ENCODE data around the gene TNMD.
A peak's percentile ranks its signal among the peaks of the same experiment; 100 is the strongest.

TNMD gene

DNA sequence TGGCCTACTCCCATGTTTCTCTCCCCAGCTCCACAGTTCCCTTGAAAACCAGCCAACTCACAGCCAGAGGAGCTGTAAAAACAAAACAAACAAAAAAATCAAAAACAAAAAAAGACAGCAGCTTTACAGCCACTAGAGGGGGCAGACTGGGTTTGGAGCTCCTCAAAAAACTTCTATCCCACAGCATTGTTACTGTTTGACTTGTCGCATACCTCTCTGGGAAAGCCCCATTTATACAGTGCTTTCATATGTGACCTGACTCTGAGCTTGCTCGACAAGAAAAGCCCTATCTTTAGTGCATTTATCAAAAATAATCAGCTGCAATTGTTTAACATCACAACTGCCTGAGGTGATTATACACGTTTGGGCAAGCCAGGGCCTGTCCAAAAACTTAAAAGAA lies 30.3 kb downstream of the TNMD start:
- H3K27ac ChIP-seq (replicated peaks) = no peak overlapping the region
- peak in 1 of 2 experiments; percentile 1 for DNase-seq (ENCODE audit: low read depth in 1 of 2, low spot score in 1 of 2)
- TF ChIP-seq, protein P1, sequence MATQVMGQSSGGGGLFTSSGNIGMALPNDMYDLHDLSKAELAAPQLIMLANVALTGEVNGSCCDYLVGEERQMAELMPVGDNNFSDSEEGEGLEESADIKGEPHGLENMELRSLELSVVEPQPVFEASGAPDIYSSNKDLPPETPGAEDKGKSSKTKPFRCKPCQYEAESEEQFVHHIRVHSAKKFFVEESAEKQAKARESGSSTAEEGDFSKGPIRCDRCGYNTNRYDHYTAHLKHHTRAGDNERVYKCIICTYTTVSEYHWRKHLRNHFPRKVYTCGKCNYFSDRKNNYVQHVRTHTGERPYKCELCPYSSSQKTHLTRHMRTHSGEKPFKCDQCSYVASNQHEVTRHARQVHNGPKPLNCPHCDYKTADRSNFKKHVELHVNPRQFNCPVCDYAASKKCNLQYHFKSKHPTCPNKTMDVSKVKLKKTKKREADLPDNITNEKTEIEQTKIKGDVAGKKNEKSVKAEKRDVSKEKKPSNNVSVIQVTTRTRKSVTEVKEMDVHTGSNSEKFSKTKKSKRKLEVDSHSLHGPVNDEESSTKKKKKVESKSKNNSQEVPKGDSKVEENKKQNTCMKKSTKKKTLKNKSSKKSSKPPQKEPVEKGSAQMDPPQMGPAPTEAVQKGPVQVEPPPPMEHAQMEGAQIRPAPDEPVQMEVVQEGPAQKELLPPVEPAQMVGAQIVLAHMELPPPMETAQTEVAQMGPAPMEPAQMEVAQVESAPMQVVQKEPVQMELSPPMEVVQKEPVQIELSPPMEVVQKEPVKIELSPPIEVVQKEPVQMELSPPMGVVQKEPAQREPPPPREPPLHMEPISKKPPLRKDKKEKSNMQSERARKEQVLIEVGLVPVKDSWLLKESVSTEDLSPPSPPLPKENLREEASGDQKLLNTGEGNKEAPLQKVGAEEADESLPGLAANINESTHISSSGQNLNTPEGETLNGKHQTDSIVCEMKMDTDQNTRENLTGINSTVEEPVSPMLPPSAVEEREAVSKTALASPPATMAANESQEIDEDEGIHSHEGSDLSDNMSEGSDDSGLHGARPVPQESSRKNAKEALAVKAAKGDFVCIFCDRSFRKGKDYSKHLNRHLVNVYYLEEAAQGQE (IDR thresholded peaks at IDR 0.05; ENCODE audit: insufficient replicate concordance, low read depth) = no peak
- TF ChIP-seq POLR2AphosphoS5 (IDR thresholded peaks at IDR 0.05; ENCODE audit: low read depth) (no peak), SPI1 (IDR thresholded peaks at IDR 0.05; ENCODE audit: borderline replicate concordance, low read depth) (no peak), CTCF (IDR thresholded peaks at IDR 0.05; ENCODE audit: insufficient read depth, low read length) (no peak), GABPA (IDR thresholded peaks at IDR 0.05; ENCODE audit: low read depth) (no peak)
- H3K27me3 ChIP-seq (ENCODE audit: insufficient read depth, poor library complexity, severe bottlenecking) = peaks cover 6% of the 10 kb centered on the region
- H3K4me3 ChIP-seq (replicated peaks; ENCODE audit: insufficient read depth, low read length) = no peak overlapping the region

- no peak overlapping the region for H3K4me3 ChIP-seq (replicated peaks; ENCODE audit: insufficient read depth, low read length)
- H3K27me3 ChIP-seq (ENCODE audit: insufficient read depth, poor library complexity, severe bottlenecking) = peaks cover under 1% of the 10 kb centered on the region
- H3K27ac ChIP-seq (replicated peaks) = no peak overlapping the region
- DNase-seq (ENCODE audit: low read depth in 1 of 2, low spot score in 1 of 2) = no peak
- TF ChIP-seq GABPA (IDR thresholded peaks at IDR 0.05; ENCODE audit: low read depth) = no peak
- no peak for TF ChIP-seq CTCF (IDR thresholded peaks at IDR 0.05; ENCODE audit: insufficient read depth, low read length)
- TF ChIP-seq POLR2AphosphoS5 (IDR thresholded peaks at IDR 0.05; ENCODE audit: low read depth) = no peak
- TF ChIP-seq SPI1 (IDR thresholded peaks at IDR 0.05; ENCODE audit: borderline replicate concordance, low read depth) = no peak
- TF ChIP-seq, protein P1 (IDR thresholded peaks at IDR 0.05; ENCODE audit: insufficient replicate concordance, low read depth) = no peak
Measured at GRCh38 chrX:100623001-100623400, 38.3 kb downstream of the TNMD start.

- peak in 1 of 2 experiments; percentile 52 for DNase-seq (ENCODE audit: low read depth in 1 of 2, low spot score in 1 of 2)
- peaks cover 3% of the 10 kb centered on the region for H3K27me3 ChIP-seq (ENCODE audit: insufficient read depth, poor library complexity, severe bottlenecking)
- TF ChIP-seq, protein P1 (IDR thresholded peaks at IDR 0.05; ENCODE audit: insufficient replicate concordance, low read depth) = no peak
- TF ChIP-seq SPI1 (IDR thresholded peaks at IDR 0.05; ENCODE audit: borderline replicate concordance, low read depth) = no peak
- no peak overlapping the region for H3K4me3 ChIP-seq (replicated peaks; ENCODE audit: insufficient read depth, low read length)
- no peak overlapping the region for H3K27ac ChIP-seq (replicated peaks)
Measured at GRCh38 chrX:100625985-100626491, 41.3 kb downstream of the TNMD start.

Measured in HL-60 (cell line).